HG03457 (cell line): ENCODE results near the gene LPP.
"Not testable (repeated sequence)": the region's sequence is repeated elsewhere in the genome, so short reads cannot be mapped to it uniquely, and the experiment has no call there.

ENCODE experiments used
- ATAC-seq: cut with Tn5 transposase; IDR thresholded peaks from one replicate; pipeline ENCODE4 v1.9.1; 2021; ENCODE audit warnings: moderate number of reproducible peaks; ENCODE audit not compliant: unreplicated experiment

Gene LPP

GRCh38 chr3:188607805-188608315 is 453.9 kb downstream of the LPP start:
- no peak for ATAC-seq

- no peak for ATAC-seq
Measured at GRCh38 chr3:188608401-188608800, 454.4 kb downstream of the LPP start.

GRCh38 chr3:188613721-188614120 is 459.8 kb downstream of the LPP start:
- ATAC-seq = not testable (repeated sequence)

GRCh38 chr3:188617270-188617669 is 463.3 kb downstream of the LPP start:
- ATAC-seq = no peak

GRCh38 chr3:188617988-188618701 is 464.2 kb downstream of the LPP start:
- no peak for ATAC-seq

- no peak for ATAC-seq
Measured at GRCh38 chr3:188620752-188621151, 466.8 kb downstream of the LPP start.

GRCh38 chr3:188624384-188624783 is 470.4 kb downstream of the LPP start:
- ATAC-seq = no peak

- no peak for ATAC-seq
Measured at GRCh38 chr3:188624828-188625227, 470.9 kb downstream of the LPP start.

- no peak for ATAC-seq
Measured at GRCh38 chr3:188627652-188628051, 473.7 kb downstream of the LPP start.

GRCh38 chr3:188631291-188632010 is 477.5 kb downstream of the LPP start:
- no peak for ATAC-seq

GRCh38 chr3:188633206-188633605 is 479.2 kb downstream of the LPP start:
- ATAC-seq = no peak

- ATAC-seq = no peak
Measured at GRCh38 chr3:188634285-188634684, 480.3 kb downstream of the LPP start.

- ATAC-seq = no peak
Measured at GRCh38 chr3:188635258-188636042, 481.5 kb downstream of the LPP start.

GRCh38 chr3:188636292-188636691 is 482.3 kb downstream of the LPP start:
- ATAC-seq = not testable (repeated sequence)

- no peak for ATAC-seq
Measured at GRCh38 chr3:188641076-188641475, 487.1 kb downstream of the LPP start.

- no peak for ATAC-seq
Measured at GRCh38 chr3:188643736-188644135, 489.8 kb downstream of the LPP start.

GRCh38 chr3:188646592-188646991 is 492.6 kb downstream of the LPP start:
- ATAC-seq = no peak

- no peak for ATAC-seq
Measured at GRCh38 chr3:188647237-188647636, 493.3 kb downstream of the LPP start.

GRCh38 chr3:188649521-188649920 is 495.6 kb downstream of the LPP start:
- no peak for ATAC-seq

GRCh38 chr3:188656196-188656982 is 502.4 kb downstream of the LPP start:
- ATAC-seq = no peak

GRCh38 chr3:188658606-188659005 is 504.6 kb downstream of the LPP start:
- ATAC-seq = no peak
